ENCODE data around the gene ATP6V0D1.

Gene ATP6V0D1

DNA sequence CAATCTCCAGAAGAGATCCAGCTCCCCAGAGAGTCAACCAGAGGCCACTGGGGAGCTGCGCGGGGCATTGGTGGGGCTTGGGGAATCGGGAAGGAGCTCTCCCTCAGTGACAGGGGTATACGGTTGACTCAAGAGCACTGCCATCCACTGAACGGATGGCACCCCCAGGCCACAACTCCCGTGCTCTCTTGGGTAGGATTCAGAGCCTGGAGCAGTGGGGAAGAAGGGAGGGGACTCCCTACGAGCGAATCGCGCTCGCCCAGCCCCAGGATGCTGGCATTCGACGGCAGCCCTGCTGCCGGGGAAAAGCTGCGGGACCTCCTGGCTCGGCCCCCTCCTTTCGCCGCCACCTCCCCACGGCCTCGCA lies 87.2 kb downstream of the ATP6V0D1 start:
- DNase-seq (ENCODE audit: low read depth in 3 of 3), result no peak

DNA sequence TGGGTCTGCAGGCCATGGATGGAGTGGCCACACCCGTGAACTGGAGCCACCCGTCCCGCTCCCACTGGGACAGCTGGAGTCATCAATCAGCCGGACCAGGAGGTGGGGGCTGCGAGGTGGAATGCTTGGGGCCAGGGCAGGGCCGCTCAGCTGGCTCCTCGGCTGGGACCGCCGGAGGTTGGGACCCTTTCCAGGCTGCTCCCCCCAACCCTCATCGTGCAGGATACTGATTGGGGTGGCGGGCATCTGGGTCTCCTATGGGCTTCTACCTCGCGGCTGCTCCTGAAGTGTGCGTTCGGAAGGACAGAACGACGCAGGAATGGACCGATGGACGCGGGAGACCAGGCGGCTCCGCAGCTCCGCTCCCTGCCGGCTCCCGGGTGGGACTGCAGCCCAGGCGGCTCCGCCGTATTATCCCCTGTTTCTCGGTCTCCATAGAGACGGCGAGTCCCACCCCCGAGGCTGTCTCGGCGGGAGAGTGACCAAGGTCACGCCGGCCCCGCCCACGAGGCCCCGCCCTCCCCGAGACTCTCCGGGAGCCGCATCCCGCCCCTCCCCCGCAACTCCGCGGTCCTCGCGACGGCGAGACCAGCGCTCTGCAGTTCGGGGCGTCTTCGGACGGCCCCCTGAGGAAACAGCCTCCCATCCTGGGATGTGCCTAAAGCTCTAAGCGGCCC lies 87.7 kb downstream of the ATP6V0D1 start, which contains the start of gene TPPP3:
Gene TPPP3, minus strand, starts transcription at position 388 of the 677 bp plus-strand sequence. CDS start 2,387 bp downstream, outside the sequence.
- peak; percentile 9 to 37 (median 16) for DNase-seq (ENCODE audit: low read depth in 3 of 3)

DNA sequence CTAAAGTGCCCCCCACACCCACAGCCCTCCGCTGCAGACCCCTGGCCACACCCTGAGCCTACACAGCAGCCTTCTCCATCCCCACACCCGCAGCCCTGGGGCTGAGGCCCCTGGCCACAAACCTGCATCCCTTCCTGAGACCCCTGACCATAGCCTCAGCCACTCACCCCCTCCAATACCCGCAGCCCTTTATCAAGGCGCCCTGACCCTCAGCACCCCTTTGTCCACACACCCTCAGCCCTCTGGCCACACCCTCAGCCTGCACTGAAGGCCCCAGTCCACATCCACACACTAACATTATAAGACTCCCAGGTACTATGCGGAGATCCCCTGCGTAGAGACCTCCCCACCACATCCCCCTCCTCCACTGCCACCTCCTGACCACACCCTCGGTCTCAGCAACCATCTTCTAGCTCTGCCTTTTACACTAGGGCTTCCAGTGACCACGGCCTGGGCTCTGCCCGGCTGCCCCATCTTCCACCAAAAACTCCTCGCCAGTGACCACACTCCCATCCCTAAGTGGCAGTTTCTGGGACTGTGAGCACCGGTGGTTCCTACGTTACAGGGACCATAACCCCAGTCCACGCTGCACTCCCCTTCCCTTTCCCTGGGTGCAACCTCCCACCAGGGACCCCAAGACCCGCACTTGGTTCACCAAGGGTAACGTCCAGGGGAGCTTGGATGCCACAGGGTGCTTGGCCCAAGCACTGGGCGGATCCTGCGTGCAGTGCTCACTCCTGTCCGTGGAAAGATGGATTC lies 88.5 kb downstream of the ATP6V0D1 start:
- no peak for DNase-seq (ENCODE audit: low read depth in 3 of 3)

DNA sequence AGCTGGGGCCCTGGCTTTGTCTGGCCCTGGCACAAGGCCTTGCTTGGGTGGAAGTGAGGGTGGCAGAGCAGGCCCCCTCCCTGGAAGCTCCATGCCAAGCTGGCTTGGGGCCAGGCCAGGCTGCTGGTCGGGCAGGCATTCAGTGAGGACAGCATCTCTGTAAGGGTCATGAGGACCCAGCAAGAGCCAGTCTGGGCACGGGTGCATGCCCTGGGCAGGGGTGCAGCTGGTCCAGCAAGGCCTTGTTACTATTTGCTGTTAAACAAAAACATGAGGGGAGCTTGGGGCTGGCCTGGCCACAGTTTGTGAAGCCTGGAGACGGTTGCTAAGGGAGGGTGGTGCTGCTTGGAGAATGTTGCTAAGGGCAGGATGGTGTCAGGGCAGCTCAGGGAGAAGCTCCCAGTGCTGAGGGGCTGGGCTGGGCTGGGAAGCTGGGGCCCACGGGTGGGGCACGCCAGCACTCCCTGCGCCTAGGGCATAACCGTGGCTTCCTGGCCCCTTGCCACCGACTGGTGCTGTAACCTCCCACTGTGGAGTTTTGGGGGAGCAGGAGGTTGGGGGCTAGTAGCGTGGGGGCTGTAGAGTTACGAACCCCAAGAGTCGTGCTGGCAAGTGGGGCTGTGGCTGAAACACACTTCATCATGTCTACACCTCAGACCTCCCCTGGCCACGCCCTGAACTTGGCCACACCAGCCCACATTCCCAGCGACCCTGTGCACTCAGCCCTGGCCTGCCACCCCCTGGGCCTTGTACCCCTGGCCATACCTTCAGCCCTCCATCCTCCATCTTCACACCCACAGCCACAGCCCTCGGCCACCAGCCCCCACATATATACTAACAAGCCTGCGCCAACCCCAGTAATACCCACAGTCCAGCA lies 89.3 kb downstream of the ATP6V0D1 start:
- no peak for DNase-seq (ENCODE audit: low read depth in 3 of 3)

DNA sequence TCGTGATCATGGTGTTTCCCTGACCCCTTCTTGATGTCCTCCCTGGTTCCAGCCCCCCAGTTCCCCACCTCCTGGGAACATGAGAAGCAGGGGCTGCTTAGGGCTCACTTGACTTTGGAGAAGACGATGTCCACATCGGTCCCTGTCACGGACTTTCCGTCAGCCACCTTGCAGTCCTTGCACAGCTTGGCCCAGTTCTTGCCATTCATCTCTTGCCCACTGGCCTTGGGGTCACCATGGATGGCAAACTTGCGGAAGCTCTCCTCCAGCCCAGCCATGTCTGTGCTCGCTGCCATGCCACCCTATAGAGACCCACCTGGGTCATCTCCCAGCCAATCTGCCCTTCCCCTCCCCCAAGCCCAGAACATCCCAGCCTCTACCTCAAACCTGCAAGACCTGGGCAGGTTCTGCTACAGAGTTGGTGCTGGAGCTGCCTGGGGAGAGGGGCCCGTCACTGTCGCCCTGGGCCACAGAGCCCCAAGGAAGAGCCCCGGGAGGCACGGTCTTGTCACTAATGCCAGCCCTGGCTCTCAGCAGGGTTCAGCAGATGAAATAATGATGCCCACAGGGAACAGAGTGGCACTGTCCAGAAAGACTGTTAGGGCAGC lies 90.0 kb downstream of the ATP6V0D1 start:
- DNase-seq (ENCODE audit: low read depth in 3 of 3), result no peak

DNA sequence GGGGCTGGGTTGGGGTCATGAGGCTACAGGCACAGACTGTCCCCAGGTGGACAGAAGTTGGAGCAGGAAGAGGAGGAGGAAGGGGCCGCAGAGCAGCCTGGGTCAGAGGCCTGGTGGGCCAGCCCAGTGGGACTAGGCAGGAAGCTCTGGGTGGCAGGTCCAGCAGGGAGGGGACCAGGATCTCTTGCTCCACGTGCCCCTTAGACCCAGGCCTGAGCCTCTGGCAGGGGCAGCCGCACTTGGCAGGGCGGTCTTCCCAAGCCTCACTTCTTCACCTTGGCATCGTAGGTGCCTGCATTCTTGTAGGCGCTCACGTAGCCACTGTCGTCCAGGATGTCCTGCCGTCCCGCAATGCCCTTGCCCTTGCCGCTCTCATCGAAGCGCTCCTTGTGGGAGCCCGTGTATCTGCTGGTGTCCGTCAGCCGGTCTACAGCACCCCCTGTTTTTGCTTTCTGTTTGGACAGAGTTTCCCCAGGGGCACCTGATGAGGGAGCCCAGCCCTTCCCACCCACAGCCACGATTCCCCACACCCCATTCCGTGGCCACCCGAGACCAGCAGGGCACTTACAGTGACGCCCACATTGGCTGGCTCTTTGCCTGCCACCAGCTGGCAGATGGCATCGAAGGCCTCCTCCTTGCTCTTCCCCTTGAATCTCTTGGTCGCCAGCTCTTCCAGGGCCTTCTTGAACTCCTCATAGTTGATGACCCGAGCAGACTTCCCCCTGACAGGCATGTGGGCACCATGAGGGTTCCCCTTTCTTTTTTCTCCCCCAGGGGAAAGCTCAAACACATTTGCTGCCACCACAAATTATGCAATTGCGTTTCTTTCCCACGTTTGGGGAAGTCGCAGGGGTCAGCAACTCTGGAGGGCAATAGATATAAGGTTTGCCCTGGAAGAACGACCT lies 90.8 kb downstream of the ATP6V0D1 start:
- DNase-seq (ENCODE audit: low read depth in 3 of 3), result no peak

DNA sequence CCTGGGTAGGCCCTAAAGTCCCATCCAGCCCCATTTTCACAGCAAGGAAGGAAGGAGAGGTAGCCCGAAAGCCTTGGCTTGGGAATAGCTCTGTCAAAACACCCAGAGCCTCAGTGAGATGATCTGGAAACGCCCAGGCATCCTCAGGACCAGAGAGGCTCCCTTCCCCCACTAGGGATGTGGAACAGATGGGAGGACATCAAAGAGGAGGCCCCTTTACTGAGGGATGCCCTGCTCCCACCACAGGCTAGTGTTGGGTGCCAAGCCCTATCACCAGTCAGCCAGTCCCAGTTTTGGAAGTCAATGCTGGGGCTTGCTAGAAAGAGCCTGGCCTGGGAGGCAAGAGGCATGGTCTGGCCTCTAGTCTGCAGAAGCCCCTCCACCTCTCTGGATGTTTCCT lies 92.4 kb downstream of the ATP6V0D1 start:
- no peak for DNase-seq (ENCODE audit: low read depth in 3 of 3)

DNA sequence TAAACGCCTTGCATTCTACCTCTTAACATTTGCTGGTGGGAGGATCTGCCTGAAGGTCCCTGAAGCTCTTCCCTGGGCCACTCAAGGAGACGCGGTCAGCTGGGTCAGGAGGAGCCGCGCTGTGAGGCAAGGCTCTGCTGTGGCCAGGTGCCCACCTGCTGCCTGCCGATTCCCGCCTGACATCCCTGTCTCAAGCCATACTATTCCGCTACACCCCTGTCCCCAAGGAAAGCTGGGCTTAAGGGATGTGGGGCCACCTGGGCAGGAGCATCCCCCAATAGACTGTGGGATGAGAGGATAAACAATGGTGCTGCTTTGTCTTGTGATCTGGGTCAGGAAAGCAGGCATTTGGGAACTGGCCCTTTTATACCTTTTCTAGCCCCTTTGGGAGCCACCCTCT lies 92.8 kb downstream of the ATP6V0D1 start:
- DNase-seq (ENCODE audit: low read depth in 3 of 3), result no peak
